ENCODE measurements around the gene CLEC17A. TPM values are rescaled to one million over a fixed set of nuclear protein-coding genes. Genes with fewer than 3 reads are reported as not detected.
A peak's percentile ranks its signal among the peaks of the same experiment; 100 is the strongest.
"Not testable (repeated sequence)": the region's sequence is repeated elsewhere in the genome, so short reads cannot be mapped to it uniquely, and the experiment has no call there.

Gene CLEC17A
- total RNA-seq, 1 donor from 2014 or later = not detected

- FAIRE-seq = no peak
These were observed 24.4 kb upstream of the CLEC17A start for GRCh38 chr19:14558370-14559066.

GRCh38 chr19:14559916-14560775 is 22.7 kb upstream of the CLEC17A start:
- DNase-seq (ENCODE audit: low spot score in 2 of 2) (no peak), FAIRE-seq (no peak)

More at GRCh38 chr19:14558370-14559066, 24.4 kb upstream of the CLEC17A start:
- no peak for DNase-seq (ENCODE audit: low spot score in 2 of 2)

- DNase-seq (ENCODE audit: low spot score in 2 of 2) (no peak), FAIRE-seq (no peak)
These were observed 22.1 kb upstream of the CLEC17A start for GRCh38 chr19:14560776-14561108.

- no peak for FAIRE-seq
These were observed 21.6 kb upstream of the CLEC17A start for GRCh38 chr19:14561249-14561648.

GRCh38 chr19:14561847-14562351 is 21.0 kb upstream of the CLEC17A start:
- no peak for FAIRE-seq
- peak; percentile 50 to 52 for DNase-seq (ENCODE audit: low spot score in 2 of 2)

More at GRCh38 chr19:14561249-14561648, 21.6 kb upstream of the CLEC17A start:
- DNase-seq (ENCODE audit: low spot score in 2 of 2) = no peak

- DNase-seq (ENCODE audit: low spot score in 2 of 2) = no peak
- FAIRE-seq = no peak
These were observed 20.0 kb upstream of the CLEC17A start for GRCh38 chr19:14562660-14563589.

- FAIRE-seq = no peak
- no peak for DNase-seq (ENCODE audit: low spot score in 2 of 2)
These were observed 19.3 kb upstream of the CLEC17A start for GRCh38 chr19:14563590-14563926.

- FAIRE-seq = no peak
- no peak for DNase-seq (ENCODE audit: low spot score in 2 of 2)
These were observed 18.8 kb upstream of the CLEC17A start for GRCh38 chr19:14563989-14564651.

GRCh38 chr19:14564652-14565297 is 18.1 kb upstream of the CLEC17A start:
- not testable (repeated sequence) for FAIRE-seq; DNase-seq (ENCODE audit: low spot score in 2 of 2)

- FAIRE-seq (no peak), DNase-seq (ENCODE audit: low spot score in 2 of 2) (peak in 1 of 2 donors; percentile 27)
These were observed 17.6 kb upstream of the CLEC17A start for GRCh38 chr19:14565298-14565679.

GRCh38 chr19:14565765-14566711 is 16.8 kb upstream of the CLEC17A start:
- no peak for FAIRE-seq

GRCh38 chr19:14566712-14567077 is 16.2 kb upstream of the CLEC17A start:
- DNase-seq (ENCODE audit: low spot score in 2 of 2) = no peak
- no peak for FAIRE-seq

More at GRCh38 chr19:14565765-14566711, 16.8 kb upstream of the CLEC17A start:
- DNase-seq (ENCODE audit: low spot score in 2 of 2) = no peak

- no peak for DNase-seq (ENCODE audit: low spot score in 2 of 2)
- FAIRE-seq = no peak
These were observed 15.8 kb upstream of the CLEC17A start for GRCh38 chr19:14567079-14567478.

GRCh38 chr19:14570864-14571527 is 11.9 kb upstream of the CLEC17A start:
- DNase-seq (ENCODE audit: low spot score in 2 of 2) (no peak), FAIRE-seq (no peak)

- FAIRE-seq (no peak), DNase-seq (ENCODE audit: low spot score in 2 of 2) (peak; percentile 86 to 90)
These were observed 11.0 kb upstream of the CLEC17A start, which contains the start of gene NDUFB7 for GRCh38 chr19:14571695-14572490. TSS of gene NDUFB7 (minus strand) at chr19:14572066. CDS start at chr19:14572000, 66 bp downstream.

GRCh38 chr19:14575428-14575980 is 7.4 kb upstream of the CLEC17A start:
- DNase-seq (ENCODE audit: low spot score in 2 of 2) (no peak), FAIRE-seq (no peak)

GRCh38 chr19:14576363-14576762 is 6.5 kb upstream of the CLEC17A start:
- FAIRE-seq = no peak

More at GRCh38 chr19:14576363-14576762, 6.5 kb upstream of the CLEC17A start:
- DNase-seq (ENCODE audit: low spot score in 2 of 2) = no peak

All from frontal cortex (tissue), 4 donors.